Activated CD8-positive, alpha-beta memory T cell treated with anti-CD3 and anti-CD28 coated beads, Interleukin-2, amount 10 ng/mL, durations not matched to agents 7 days and 5 days (primary cell): Measurements from ENCODE around the gene NGEF. TPM values are rescaled to one million over a fixed set of nuclear protein-coding genes. Genes with fewer than 3 reads are reported as not detected.
"Not testable (repeated sequence)": the region's sequence is repeated elsewhere in the genome, so short reads cannot be mapped to it uniquely, and the experiment has no call there.

Experiments used
- ATAC-seq: fragments of 150-1000 bp; cut with Tn5 transposase; one replicate; pipeline ENCODE4 v1.10.0; 2021; ENCODE audit warnings: moderate library complexity
- CTCF ChIA-PET: fragments of 350-600 bp; sonication (Branson Sonifier 250); formaldehyde crosslinking; loops from one replicate; lab custom pipeline; 2021; ENCODE audit warnings: antibody characterized with exemption; lab: Charles Lee
- DNase-seq: peaks from one replicate; pipeline ENCODE4 v3.0.0-alpha.2; 2020
- H3K27ac Mint-ChIP-seq: one replicate; pipeline ENCODE4 v1.8.0; 2021; ENCODE audit warnings: mild to moderate bottlenecking, mixed read lengths
- H3K27me3 Mint-ChIP-seq: one replicate; pipeline ENCODE4 v1.8.0; 2021; ENCODE audit warnings: mixed read lengths
- H3K36me3 Mint-ChIP-seq: one replicate; pipeline ENCODE4 v1.8.0; 2021; ENCODE audit warnings: mild to moderate bottlenecking, mixed read lengths
- H3K4me1 Mint-ChIP-seq: one replicate; pipeline ENCODE4 v1.8.0; 2021; ENCODE audit warnings: mixed read lengths
- H3K4me3 Mint-ChIP-seq: one replicate; pipeline ENCODE4 v1.8.0; 2021; ENCODE audit warnings: mild to moderate bottlenecking, moderate library complexity, mixed read lengths
- H3K9me3 Mint-ChIP-seq: one replicate; pipeline ENCODE4 v1.8.0; 2022; ENCODE audit warnings: low read depth, mixed read lengths
- total RNA-seq, 2 experiments: library from RNA; stranded (reverse); gene quantifications; one replicate each; pipeline ENCODE4 v1.2.3, GENCODE V29; 2021

NGEF gene
- total RNA-seq, 2 experiments from 2014 or later: not detected

GRCh38 chr2:232906867-232907717 lies 106.0 kb downstream of the NGEF start:
- CTCF ChIA-PET, DNase-seq, H3K4me1 Mint-ChIP-seq, H3K9me3 Mint-ChIP-seq, H3K36me3 Mint-ChIP-seq, H3K4me3 Mint-ChIP-seq, H3K27ac Mint-ChIP-seq, ATAC-seq: not testable (repeated sequence)
- peaks cover 28% of the 10 kb centered on the region for H3K27me3 Mint-ChIP-seq

DNA sequence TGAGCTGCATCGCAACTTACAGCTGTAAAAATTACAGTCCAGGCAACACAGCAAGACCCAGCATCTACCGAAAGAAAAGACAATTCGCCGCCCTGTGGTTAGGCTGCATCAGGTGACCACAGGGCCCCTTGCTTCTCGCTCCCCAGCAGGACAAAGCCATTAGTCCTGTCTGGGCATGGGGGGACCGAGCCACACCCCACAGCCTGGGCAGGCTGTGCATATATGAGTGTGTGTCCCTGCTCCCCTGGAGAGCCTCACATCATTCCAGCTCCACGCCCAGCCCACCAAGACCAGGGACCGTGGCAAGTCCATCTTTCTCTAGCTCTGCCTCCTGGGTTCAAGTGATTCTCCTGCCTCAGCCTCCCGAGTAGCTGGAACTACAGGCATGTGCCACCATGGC lies 109.1 kb downstream of the NGEF start:
- CTCF ChIA-PET: no interaction called here
- DNase-seq: no peak
- Mint-ChIP-seq H3K4me1 (no peaks in the 10 kb centered on the region), H3K27ac (no peak overlapping the region), H3K27me3 (peaks cover 6% of the 10 kb centered on the region), H3K4me3 (no peak overlapping the region), H3K36me3 (no peaks in the 10 kb centered on the region), H3K9me3 (no peaks in the 10 kb centered on the region)
- ATAC-seq: no peak

DNA sequence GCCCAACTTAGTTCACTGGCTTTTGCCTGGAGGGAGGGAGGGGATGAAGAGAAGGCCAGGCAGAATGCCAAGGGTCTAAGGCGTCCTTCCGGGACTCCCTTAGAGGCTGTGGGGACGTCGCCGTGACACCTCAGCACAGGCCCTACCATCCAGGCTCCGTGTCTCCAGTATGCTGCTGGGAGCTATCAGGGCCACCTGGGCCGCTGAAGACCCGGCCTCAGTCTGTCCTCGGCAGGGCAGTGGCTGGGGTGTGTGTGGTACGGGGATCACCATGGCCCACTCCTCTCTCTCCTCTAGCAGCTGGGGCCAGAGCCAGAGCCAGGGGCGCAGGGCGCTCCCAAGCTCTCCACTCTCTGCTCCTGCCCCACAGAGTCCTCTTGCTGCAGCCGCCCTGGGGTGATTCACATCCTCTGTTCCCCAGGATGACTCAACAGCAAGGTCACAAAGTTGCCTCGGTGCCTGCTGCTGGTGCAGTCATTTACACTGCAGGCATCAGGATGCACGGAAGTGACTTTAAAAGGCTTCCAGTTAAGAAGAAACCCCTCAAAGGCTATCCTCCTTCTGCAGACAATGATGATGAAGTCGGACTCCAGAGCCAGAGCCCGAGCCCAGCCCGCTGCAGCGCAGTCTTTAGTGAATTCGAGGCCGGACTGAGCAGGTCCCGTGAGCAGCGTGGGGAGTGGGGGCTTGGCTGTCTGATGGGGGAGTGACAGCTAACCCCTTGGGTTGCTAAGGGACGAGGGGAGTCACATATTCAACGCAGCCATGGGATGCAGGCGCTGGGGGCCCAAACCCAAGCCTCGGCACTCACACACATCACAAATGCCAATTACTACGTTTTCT lies 111.1 kb downstream of the NGEF start:
- Mint-ChIP-seq H3K4me3 (no peak overlapping the region), H3K4me1 (no peaks in the 10 kb centered on the region), H3K36me3 (no peaks in the 10 kb centered on the region), H3K9me3 (no peaks in the 10 kb centered on the region), H3K27ac (no peak overlapping the region), H3K27me3 (no peaks in the 10 kb centered on the region)
- ATAC-seq: peak; percentile 53
- CTCF ChIA-PET: no interaction called here
- DNase-seq: no peak

GRCh38 chr2:232900811-232901735 lies 112.0 kb downstream of the NGEF start:
- ATAC-seq: no peak
- no peak overlapping the region for H3K27ac Mint-ChIP-seq
- H3K9me3 Mint-ChIP-seq: no peaks in the 10 kb centered on the region
- H3K4me3 Mint-ChIP-seq: no peak overlapping the region
- CTCF ChIA-PET: no interaction called here
- DNase-seq: no peak
- no peaks in the 10 kb centered on the region for H3K27me3 Mint-ChIP-seq
- no peaks in the 10 kb centered on the region for H3K4me1 Mint-ChIP-seq
- no peaks in the 10 kb centered on the region for H3K36me3 Mint-ChIP-seq

GRCh38 chr2:232898592-232899543 lies 114.2 kb downstream of the NGEF start:
- CTCF ChIA-PET: no interaction called here
- DNase-seq (no peak), ATAC-seq (no peak)
- H3K4me1 Mint-ChIP-seq: no peaks in the 10 kb centered on the region
- no peak overlapping the region for H3K27ac Mint-ChIP-seq
- no peaks in the 10 kb centered on the region for H3K27me3 Mint-ChIP-seq
- H3K36me3 Mint-ChIP-seq: no peaks in the 10 kb centered on the region
- no peaks in the 10 kb centered on the region for H3K9me3 Mint-ChIP-seq
- H3K4me3 Mint-ChIP-seq: no peak overlapping the region

GRCh38 chr2:232897598-232898408 lies 115.3 kb downstream of the NGEF start:
- Mint-ChIP-seq H3K9me3 (no peaks in the 10 kb centered on the region), H3K27ac (no peak overlapping the region), H3K4me1 (no peaks in the 10 kb centered on the region), H3K36me3 (no peaks in the 10 kb centered on the region), H3K4me3 (no peak overlapping the region), H3K27me3 (no peaks in the 10 kb centered on the region)
- CTCF ChIA-PET: no interaction called here
- ATAC-seq: no peak
- DNase-seq: no peak

GRCh38 chr2:232896720-232897597 lies 116.1 kb downstream of the NGEF start:
- Mint-ChIP-seq H3K9me3 (no peaks in the 10 kb centered on the region), H3K4me3 (no peak overlapping the region), H3K27me3 (no peaks in the 10 kb centered on the region), H3K27ac (no peak overlapping the region), H3K4me1 (no peaks in the 10 kb centered on the region), H3K36me3 (no peaks in the 10 kb centered on the region)
- no peak for DNase-seq
- no peak for ATAC-seq
- CTCF ChIA-PET: no interaction called here

- Mint-ChIP-seq H3K27me3 (no peaks in the 10 kb centered on the region), H3K9me3 (no peaks in the 10 kb centered on the region), H3K36me3 (no peaks in the 10 kb centered on the region), H3K27ac (no peak overlapping the region), H3K4me3 (no peak overlapping the region), H3K4me1 (no peaks in the 10 kb centered on the region)
- ATAC-seq (no peak), DNase-seq (no peak)
- CTCF ChIA-PET: no interaction called here
Measured at GRCh38 chr2:232896111-232896510, 116.9 kb downstream of the NGEF start.

DNA sequence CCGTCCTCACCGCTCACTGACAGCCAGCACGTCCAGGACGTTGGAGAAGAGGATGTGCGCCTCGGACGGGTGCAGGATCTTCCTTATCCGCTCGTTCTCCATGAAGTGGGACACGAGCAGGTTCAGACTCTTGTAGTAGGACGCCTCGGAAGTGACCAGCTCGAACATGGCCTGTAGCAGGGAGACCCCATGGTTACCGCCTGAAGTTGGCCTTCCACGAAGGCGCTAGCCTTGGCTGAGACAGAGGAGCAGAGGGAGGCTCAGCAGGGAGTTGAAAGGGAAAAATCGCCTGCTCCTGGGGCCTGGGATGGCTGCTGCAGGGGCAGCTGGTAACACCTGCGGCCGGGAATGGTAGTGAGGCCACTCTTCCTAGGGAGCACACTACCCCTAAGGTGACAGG lies 118.3 kb downstream of the NGEF start:
- H3K4me3 Mint-ChIP-seq: no peak overlapping the region
- no peaks in the 10 kb centered on the region for H3K9me3 Mint-ChIP-seq
- DNase-seq: no peak
- H3K4me1 Mint-ChIP-seq: no peaks in the 10 kb centered on the region
- no peaks in the 10 kb centered on the region for H3K27me3 Mint-ChIP-seq
- H3K27ac Mint-ChIP-seq: no peak overlapping the region
- no peak for ATAC-seq
- H3K36me3 Mint-ChIP-seq: no peaks in the 10 kb centered on the region
- CTCF ChIA-PET: no interaction called here

DNA sequence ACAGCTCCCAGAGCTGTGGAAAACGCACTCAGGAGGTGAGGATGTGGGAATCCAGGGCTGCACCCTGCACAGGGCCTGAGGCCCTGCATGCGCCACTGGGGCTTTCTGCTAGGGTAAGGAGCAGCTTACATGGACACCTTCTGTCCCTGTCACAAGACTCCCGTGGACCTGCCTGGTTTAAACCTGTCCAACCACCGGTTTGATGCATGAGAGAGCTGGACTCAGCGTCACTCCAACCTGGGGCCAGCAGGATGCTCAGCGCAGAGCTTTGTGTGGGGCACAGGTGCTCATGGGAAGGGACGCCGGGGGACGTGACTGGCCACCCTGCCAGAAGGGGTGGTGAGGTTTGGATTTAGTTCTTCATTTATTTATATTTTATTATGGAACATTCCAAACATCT lies 118.8 kb downstream of the NGEF start:
- CTCF ChIA-PET: no interaction called here
- Mint-ChIP-seq H3K27ac (no peak overlapping the region), H3K27me3 (no peaks in the 10 kb centered on the region), H3K4me3 (no peak overlapping the region), H3K36me3 (no peaks in the 10 kb centered on the region), H3K9me3 (no peaks in the 10 kb centered on the region), H3K4me1 (no peaks in the 10 kb centered on the region)
- no peak for DNase-seq
- ATAC-seq: no peak

DNA sequence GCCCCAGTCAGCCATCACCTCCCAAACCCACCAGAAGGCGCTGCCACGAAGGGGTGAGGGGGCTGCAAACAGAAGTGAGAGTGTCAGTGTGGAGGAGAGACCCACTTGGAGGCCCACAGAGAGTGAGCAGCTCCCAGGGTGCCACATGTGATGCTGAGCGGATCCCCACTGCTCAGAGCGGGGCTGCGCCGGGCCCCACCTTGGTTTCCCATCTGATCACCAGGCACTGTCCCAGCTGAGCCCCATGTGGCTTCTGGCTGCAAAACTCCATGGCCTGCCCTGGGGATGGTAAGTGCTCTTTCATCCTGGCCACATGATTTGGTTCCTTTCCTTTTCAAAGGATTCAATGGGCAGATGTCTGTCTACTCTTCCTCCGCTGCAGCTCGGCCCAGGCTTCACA lies 119.2 kb downstream of the NGEF start:
- DNase-seq (no peak), ATAC-seq (no peak)
- Mint-ChIP-seq H3K27me3 (no peaks in the 10 kb centered on the region), H3K27ac (no peak overlapping the region), H3K4me3 (no peak overlapping the region), H3K4me1 (no peaks in the 10 kb centered on the region), H3K9me3 (no peaks in the 10 kb centered on the region), H3K36me3 (no peaks in the 10 kb centered on the region)
- CTCF ChIA-PET: no interaction called here
